ENCODE measurements around the gene OGFRL1.
"Not testable (repeated sequence)": the region's sequence is repeated elsewhere in the genome, so short reads cannot be mapped to it uniquely, and the experiment has no call there.

Gene OGFRL1

DNA sequence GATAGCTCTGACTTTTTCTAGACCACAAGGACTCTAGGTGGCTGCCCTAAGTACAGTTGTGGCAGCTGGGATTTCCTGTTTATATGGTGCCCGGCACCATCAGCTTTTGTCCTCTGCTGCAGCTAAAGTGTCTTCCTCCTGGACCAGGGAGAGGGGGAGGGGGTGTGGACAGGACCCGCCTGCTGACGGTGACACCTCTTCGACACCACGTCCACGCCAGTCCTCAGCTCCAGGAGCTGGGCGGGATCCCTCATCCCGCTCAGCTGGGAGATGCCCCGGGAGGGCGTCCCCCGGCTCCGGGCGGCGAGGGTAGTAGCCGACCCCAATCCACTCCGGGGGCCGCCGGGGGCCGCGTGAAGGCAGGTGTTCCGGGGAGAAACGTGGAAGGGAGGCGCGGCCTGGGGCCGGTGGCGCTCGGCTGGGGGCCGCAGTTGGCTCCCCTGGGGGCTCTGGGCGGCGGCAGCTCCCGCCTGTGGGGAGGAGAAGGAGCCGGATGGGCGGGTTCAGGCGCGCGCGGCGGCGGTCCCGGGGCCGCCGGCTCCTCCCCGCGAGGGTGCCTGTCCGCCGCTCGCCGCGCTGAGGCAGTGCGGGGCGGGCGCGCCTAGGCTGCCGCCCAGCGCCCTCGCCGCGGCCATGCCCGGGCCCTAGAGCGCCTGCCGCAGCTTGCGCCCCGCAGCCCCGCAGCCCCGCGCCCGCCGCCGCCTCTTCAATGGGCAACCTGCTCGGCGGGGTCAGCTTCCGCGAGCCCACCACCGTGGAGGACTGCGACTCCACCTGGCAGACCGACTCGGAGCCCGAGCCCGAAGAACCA is at the start of gene OGFRL1:
Gene OGFRL1 (plus strand): TSS at position 584 of the 811 bp plus-strand sequence. CDS start 126 bp downstream, at position 710.
- DNase-seq: peak; percentile 29

DNA sequence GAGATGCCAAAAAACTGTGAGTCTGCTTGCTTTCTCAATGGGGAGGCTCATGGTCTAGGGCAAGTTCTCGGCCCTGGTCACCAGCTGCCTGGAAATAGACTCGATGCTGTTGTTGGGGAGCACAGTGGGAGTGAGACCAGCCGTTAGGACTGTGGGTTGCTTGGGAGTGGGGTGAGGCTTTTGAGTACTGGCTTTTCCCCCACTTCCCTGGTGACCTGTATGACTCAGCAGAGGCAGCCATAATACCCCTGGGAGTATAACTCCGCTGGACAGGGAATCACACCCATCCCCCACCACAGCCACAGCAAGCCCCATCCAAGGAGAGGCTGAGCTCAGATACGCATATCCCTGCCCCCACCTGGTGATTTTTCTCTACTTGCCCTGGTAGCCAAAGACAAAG is 48.9 kb upstream of the OGFRL1 start:
- DNase-seq: no peak

DNA sequence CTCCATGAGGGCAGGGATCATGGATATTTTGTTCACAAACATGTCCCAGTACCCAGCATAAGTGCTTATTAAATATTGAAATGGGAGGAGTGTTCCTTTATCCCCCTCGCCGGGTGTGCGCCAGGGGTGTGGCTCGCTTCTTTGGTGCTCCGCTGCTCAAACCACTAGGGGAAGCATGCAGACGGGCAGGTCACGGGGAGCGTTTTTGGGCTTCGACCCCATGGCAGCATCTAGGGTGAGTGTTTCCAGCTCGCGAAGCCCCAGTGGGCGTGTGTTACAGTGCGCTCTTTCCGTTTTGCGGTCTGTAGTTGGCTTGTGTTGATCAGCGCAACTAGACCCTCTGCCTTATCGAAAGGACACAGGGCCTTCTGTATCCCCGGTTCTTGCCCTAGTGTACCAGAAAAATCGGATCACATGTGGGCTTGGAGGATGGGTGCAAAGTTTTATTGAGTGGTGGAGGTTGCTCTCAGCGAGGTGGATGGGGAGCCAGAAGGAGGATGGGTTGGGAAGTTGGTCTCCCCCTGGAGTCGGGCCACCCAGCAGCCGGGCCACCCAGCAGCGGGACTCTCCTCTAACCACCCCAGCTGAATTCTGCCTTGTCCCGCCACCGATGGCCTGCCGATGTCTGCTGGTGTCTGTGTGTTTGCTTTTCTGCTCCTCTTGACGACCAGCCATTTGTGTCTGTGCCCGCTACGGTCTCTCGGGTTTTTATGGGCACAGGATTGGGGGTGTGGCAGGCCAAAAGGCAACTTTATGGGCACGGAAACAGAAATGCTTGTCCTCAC is 43.2 kb upstream of the OGFRL1 start:
- DNase-seq: no peak

DNA sequence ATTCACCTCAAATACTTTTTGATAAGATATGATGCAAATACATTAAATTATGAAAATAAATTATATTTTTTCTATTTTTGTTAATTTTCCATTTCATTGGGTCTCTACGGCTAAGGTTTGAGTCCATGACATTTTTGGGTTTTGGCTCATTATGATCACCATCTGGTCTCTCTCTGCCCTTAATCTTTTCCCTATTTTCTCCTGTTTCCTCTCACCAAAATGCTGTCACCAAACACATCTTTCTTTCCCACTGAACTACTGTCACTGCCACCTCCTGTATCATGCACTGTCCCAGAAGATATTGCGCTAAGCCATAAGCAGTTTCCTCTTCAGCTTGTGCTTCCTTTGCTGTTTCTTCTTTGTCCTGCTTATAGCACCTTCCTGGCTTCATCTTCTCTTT is 42.0 kb upstream of the OGFRL1 start:
- DNase-seq: no peak

DNA sequence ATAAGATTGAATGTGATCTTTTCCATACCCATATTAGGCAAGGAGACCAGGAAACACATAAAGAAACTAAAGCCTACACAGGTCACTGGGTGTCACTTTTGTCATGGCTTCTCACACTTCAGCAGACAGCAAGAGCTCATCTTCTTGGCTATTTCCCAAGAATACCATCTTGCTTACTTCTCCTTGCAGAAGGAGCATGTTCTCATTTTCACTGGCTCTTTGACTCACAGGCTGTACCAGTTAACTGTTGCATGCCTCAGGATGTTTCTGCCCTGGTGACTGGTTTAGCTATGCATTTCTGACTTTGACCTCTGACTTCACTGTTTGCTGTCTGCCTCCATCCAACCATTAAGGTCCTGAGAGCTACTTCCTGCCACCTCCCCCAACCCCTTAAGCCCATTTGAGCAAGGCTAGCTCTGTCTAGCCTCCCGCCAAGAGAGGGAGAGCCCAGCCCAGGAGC is 40.3 kb upstream of the OGFRL1 start:
- DNase-seq: no peak

DNA sequence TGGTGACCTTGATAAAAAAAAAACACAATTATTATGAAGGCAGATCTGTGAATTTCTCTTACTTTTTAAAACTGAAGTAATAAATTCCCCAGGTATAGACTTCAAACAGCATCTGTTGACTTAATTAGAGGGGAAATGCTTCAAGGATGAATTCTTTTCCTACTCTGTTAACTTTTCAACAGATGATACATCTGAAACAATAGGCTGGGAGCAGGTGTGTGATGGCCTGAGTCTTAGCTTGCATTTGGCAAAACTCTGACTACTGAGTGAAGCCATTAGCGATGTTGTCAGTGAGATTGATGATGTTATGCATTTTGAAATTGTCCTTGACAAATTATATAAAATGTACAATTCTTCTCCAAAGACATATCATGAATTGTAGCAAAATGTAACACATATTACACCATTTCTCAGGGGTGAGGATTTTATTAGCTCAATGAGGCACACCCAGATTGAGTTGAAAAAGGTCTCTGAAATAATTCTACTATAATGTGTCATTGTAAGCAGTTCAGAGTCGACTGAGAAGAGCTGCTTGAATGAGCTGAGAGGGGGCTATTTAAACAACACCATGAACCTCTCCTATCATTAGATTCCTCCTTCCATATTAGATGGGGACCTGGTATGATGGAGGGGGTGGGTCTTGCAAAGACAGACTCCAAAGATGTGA is 39.6 kb upstream of the OGFRL1 start:
- DNase-seq: no peak

DNA sequence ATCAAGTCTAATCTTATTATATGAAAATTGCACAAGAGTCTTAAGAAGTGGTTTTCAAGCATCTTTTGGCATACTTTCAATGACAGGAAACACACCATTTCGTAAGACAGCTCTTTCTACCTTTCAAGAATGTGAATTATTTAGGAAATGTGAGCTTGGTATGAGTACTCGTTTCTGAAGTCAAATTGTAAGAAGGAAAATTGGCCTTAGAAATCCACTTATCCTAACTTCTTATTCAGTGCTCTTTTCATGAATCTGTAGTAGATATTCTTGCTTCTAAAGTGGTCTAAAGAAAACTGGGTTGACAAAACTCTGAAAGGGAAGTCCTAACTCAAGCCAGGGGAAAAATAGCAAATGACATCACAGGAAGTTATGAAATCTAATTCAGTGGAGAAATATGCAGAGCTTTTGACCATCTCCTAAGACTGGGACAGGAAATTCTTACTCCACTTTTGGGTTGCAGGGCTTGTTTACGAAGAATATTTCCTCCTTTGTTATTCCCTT is 38.5 kb upstream of the OGFRL1 start:
- DNase-seq: no peak

DNA sequence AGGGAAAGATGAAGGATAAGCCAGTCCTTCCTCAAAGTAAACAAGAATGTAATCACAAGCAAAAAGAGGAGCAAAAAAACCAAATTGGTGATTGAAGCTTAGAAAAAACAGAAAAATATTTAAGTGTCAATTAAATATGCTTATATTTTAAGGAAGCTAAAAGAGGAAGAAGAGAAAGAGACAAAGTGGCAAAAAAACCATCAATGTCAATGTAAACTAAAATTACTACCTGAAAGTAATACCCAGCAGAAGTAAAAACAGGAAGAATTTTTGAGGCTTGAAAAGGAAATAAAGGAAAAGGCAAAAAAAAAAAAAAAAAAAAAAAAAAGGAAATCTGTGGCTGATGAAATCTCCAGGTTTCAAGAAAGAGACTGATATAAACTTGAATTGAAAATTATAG is 36.2 kb upstream of the OGFRL1 start:
- no peak for DNase-seq

DNA sequence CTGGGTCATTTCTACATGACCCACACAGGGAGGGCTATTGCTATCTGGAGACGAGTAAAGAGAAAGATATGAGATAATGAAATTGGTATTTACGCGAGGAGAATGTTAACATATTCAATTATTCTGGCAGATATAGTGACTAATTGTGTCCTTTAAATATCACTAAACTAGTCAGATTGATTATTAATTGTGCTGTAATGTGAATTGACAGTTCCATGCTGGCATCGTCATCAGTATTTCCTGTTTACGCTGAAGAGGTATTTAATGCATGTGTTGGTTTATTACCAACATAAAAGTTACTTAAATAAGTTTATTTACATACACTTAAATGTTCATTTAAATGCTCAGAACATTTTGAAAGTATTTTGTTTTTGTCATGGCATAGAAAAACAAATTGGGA is 35.7 kb upstream of the OGFRL1 start:
- no peak for DNase-seq

DNA sequence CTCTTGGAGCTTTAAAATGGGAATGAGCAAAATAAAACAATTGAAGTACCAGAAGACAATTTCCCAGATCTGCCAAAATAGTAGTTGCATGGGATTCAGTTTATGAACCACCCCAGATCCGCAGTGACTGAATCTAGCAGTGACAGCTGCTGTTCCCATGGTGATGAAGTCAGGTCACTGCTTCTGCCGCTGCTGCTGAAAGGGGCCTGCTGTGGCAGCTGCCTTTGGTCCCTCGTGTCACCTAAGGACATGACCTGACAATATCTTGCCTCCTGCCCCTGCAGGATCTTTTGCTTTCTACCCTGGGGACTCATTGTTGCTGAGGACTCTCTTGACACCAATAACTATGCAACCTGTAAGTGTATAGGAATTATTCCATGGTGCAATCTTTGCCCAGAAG is 34.3 kb upstream of the OGFRL1 start:
- DNase-seq: no peak

DNA sequence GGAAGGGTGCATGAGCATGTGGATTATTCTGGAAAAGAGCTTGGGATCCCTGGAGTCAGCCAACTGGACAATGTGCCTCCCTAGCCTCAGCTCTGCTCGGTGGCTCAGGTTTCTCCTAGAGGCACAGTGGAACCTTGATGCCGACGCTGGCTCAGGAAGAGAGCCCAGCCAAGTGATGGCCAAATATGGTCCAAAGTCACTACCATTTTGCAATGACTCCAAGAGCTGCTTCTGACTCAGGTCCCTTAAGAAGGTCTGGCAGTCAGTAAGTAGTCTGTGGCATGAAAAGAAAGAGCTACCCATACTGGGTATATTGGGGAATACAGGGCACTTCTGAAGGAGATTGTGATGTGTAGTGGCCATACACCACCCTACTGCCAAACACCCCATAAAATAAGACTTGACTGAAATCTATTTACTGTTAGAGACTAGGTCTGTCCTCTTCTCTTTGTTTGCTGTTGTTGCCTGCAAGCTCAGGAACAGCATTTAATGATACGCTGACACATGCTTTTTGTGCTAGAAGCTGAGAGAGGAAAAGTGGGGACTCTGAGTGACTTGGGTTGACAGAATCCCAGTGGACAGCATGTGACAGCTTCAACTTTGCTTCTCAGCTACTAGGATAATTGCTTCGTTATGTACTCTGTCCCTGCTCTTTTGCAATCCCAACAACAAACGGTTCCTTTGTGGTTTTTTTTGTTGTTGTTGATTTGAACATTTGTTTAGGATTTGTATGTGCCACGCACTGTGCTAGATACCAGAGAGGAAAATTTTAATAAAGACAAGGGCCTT is 30.3 kb upstream of the OGFRL1 start:
- DNase-seq: no peak

DNA sequence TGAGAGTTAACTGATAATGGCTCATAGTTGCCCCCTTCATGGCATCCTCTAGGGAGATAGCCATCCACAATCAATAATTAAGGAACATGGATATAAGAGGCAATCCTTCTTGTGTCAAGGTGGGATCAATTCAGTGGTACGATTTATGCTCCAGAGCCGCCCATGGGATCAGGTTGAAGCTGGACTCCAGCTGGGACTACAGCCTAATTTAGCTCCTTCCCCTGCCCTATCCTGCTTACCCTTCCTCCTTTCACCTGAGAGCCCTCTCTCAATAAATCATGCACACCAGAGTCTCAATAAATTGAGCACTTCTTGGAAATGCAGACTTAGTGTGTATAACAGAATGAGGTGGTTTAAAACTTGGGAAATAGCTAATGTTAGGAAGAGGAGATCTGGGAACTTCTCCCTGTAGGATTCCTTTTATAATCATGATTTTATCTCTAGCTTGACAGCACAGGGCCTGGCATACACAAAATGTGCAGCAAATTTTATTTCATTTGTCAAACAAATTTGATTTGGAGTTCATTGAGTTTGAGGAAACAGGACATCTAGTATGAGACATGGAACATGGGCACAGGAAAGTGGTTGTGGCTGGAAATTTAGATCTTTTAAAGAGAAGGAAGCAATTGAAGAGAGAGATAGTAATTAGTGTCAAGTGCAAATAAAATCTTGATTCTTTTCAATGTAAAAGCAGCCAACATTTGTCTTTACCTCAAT is 28.6 kb upstream of the OGFRL1 start:
- DNase-seq: no peak

DNA sequence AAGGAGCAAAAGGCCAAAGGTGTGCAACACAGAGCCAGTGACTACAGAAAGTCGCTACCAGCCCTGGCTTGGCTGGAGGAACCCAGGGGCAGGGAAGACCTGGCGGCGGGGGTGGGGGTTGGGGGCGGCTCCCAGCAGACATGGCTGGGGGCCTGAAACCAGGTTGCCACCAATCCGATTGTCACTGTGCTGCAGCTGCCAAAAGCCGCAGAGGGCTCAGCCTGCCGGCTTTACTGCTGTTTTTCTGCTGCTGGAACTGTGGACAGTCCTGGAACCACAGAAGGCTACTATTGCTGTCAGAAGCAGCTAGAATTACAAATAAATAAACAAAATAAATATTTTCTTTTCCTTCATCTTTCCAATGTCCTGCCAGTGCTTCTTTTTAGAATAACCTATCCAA is 25.7 kb upstream of the OGFRL1 start:
- DNase-seq: no peak

DNA sequence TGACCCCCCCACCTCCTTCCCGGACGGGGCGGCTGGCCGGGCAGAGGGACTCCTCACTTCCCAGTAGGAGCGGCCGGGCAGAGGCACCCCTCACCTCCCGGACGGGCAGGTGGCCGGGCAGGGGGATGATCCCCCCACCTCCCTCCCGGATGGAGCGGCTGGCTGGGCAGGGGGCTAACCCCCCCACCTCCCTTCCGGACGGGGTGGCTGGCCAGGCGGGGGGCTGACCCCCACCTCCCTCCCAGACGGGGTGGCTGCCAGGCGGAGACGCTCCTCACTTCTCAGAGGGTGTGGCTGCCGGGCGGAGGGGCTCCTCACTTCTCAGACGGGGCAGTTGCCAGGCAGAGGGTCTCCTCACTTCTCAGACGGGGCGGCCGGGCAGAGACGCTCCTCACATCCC is 22.2 kb upstream of the OGFRL1 start:
- DNase-seq: not testable (repeated sequence)

DNA sequence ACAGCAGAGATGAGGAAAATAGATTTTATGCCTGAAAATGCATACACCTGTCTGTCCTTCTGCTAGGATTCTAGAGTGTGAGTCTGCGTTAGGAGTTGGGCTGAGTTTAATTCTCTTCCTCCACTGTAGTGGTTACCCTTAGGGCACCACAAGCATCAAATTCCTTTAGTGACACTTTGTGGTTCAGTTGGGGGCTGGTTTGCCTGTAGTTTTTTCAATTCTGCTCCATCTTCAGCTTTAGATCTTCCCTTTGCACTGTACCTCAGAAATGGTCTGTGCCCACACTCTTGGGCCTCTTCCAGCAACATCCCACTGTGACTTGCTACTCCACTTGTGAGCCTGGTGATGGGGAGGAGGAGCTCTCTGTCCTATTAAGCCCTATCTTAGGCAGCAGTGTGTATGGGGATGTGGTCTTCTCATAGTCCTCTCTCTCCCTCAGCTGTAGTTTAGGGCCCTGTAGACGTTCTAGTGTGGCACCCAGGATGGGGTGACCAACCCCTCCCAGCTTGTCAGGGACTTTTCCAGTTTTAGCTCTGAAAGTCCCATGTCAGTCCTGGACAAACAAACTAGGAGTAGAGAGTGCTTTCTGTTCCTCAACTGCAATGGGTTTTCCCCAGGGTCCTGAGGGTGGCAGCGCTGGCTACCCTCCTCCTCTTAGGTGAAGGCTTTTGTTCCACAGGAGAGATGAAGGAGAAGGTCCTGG is 19.7 kb upstream of the OGFRL1 start:
- no peak for DNase-seq

DNA sequence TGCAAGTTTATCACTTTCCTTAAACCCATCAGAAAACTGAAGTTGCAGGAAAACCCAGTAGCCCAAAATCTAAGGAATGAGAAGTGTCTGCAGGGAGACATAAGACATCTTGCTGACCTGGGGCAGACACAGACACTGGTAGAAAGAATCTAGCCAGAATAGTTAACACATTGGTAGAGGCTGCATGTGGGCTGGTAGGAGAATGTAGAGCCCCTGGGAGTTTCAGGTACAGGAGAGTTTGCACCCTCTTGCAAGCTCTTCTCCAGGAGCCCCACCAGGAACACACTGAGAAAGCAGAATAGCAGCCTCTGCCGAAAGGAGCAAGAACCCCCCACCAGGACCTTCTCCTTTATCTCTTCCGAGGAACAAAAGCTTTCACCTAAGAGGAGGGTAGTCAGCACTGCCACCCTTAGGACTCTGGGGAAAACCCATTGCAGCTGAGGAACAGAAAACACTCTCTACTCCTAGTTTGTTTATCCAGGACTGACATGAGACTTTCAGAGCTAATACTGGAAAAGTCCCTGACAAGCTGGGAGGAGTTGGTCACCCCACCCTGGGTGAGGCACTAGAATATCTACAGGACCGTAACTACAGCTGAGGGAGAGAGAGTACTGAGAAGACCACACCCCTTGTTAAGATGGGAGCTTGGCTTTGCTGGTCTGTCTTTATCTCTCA is 10.5 kb upstream of the OGFRL1 start:
- no peak for DNase-seq

DNA sequence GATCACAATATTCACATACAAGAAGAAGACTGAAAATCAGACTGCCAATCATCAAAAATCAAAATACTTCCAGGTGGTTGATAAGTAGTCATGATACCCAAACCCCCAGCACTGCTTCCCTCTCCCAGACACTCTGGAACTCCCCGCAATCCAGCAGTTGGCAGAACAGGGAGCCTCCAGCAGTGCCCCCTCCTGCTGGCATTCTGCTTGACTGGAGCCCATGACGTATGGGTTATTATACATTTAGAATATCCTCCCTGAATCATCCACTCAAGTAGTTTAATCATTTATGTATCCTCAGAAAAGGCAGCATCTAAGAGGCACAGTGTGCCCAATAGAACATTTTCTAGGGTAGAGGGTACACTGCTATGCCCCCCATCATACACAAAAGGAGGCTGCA is 9.3 kb upstream of the OGFRL1 start:
- DNase-seq: no peak

DNA sequence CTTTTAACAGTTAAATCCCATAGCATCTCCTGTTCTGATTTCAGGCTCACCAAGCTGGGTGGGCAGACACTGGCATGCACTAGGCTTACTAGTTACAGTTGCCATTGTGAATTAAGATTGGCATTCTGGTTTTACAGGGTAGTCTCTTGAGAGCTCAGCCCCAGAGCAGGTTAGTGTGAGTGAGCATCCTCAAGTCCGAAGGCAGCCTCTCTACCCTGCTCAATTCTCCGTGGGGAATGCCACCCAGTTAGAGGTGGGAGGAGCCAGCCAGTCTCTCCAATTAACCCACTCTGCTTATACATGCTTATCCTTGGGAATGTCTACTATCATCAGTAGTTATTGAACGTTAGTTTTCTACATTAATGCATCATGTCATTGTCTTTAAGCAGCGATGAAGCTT is 8.9 kb upstream of the OGFRL1 start:
- DNase-seq: no peak

DNA sequence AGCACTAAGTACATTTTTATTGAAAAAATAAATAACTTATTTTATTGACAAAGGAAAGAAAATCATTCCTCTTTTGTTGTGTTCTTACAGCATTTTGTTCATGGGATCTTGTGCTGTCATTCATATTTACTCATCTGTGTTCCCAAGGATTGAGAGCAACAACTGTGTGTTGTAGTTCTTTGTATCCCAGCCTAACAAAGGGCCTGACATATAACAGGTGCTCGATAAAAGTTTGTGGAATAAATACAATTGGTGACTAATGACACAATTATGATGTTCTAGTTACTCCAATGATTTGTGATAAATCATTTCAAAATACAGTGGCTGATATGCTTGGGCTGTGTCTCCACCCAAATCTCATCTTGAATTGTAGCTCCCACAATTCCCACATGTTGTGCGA is 7.9 kb upstream of the OGFRL1 start:
- no peak for DNase-seq

DNA sequence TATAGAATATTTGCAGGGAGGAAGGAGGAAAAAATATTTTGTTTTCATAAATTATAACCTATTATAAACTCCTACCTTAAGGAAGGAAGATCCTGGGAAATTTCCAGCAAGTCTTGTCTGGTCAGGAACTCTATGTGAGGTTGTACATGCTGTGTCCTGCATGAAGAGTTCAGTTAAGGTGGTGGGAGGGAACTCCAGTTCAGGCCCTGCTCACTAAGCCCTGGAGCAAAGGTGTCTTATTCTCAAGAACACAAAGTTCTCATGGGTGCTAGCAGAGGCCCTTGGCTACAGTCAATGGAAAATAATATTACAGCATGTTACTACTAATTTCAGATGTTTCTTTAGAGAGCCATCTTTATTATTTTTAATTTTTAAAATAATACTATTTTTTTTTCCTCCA is 3.8 kb upstream of the OGFRL1 start:
- DNase-seq: no peak

DNA sequence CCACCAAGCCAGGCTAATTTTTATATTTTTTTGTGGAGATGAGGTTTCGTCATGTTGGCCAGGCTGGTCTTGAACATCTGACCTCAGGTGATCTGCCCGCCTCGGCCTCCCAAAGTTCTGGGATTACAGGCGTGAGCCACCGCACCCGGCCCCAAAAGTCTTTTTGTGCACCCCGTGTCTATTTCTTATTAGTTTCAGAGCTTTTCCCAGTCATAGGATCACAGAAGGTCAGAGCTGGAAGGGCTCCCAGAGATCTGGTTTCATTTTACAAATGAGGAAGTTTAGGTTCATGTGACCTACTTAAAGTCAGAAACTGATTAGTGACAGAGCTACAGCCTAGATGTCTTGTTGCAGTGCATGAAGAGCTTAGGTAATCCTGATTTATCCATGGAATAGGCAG is 1.6 kb upstream of the OGFRL1 start:
- no peak for DNase-seq
